Astrocyte of the hippocampus (primary cell): ENCODE data around the gene FKTN.

Experiments
- DNase-seq: peaks from one replicate; pipeline ENCODE4 v3.0.0; 2011; ENCODE audit warnings: low read depth, low spot score

FKTN gene

DNA sequence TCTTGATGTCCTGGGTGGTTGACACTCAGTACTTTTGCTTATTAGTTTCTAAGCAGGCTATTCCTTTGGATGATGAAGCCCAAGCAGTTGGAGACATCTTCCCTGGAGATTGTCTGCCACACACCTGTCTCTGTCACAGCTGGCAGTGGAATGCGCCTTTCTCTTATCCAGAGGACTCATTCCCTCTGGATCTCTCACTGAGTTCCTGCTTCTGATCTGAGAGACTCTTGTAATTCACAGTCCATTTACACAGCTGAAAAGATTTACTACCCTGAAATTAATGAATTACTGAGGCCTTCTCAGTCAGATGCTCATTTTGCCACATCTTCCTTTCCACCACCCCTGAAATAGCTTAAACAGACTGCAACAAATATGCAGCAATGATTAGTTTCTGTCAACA is 120.2 kb downstream of the FKTN start:
- DNase-seq, result no peak

DNA sequence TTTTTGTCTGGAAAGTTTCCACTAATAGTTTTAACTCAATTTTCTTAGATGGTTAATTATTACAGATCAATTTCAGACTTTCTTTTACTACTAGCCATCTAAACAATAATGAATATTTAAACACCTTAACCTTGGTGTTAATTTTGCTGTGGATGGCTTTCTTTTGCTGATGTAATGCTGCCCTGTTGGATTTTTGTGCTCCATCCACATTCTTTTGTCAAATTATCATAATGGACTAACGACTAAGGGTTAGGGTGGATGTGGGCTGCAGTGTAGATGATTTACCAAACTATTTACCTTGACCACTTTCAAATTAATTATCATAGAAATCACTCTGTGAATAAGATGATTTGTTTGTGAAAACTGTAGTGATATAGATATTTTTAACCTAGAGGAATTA is 120.8 kb downstream of the FKTN start:
- no peak for DNase-seq

DNA sequence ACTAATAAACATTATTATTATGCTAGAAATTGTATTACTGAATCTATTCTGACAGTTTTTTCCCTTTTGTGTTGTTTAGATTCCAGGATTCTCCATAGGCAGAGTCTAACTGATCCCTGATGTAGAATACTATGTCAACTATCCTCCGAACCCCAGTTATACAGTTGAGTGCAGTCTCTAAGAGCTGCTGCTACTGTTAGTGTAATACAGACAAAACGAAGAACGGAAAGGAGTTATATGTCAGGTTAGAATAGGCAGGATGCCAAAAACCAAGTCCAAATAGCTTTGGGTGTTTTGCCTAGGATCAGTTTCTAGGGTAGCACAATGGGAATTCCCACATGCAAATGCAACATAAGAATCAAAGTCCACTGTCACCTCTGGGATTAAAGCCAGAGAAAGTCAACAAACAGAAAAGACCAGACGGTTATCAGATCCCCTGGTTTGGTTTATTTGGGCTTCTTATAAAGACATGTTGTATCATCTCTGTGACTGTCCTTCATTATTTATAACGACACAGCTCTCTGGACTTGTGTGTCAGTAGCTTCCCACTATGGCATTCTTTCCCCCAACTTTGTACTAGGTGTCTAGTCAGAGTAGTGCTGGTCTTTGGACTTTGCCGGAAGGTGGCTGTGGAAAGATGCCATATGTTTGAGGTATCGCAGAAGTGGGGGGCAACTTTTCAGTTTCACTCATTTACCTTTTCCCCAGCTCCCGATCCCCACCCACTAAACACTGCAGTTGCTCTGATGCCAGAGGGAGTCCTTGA is 121.5 kb downstream of the FKTN start:
- DNase-seq, result no peak

DNA sequence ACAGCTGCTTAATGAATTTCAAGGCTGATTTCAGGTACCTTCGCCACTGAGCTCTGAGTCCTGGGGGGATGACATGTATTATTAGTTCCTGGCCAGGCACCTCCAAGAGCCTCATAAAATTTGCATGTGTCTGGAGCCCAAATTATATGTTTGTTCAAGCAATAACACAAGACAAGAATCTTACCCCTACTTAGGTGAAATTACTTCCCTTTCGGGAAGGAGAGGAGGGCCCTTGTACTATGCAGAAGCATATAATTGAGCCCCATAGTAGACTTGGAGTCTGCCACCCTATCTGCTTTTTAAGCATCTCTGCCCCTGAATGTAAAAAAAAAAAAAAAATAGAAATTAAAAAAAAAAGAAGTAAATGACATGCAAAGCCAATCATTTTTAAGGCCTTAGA is 123.4 kb downstream of the FKTN start:
- DNase-seq, result no peak

DNA sequence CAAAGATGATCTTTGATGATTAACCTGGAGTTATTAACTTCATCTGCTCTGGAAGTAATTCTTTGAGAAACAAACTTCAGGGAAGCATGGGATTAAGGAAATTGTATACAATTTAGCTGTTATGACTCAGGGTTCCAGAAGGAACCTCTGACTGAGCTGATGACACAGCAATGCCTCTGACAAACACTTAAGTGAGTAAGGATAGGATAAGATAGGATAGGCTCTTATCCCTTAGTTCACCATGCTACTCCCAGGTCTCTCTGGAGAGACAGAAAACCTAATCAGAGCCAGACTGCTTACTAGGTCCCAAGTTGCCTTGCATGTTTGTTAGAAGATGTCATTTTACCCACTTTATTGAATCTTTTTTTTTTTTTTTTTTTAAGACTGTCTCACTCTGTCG is 123.8 kb downstream of the FKTN start:
- DNase-seq, result peak; percentile 16

DNA sequence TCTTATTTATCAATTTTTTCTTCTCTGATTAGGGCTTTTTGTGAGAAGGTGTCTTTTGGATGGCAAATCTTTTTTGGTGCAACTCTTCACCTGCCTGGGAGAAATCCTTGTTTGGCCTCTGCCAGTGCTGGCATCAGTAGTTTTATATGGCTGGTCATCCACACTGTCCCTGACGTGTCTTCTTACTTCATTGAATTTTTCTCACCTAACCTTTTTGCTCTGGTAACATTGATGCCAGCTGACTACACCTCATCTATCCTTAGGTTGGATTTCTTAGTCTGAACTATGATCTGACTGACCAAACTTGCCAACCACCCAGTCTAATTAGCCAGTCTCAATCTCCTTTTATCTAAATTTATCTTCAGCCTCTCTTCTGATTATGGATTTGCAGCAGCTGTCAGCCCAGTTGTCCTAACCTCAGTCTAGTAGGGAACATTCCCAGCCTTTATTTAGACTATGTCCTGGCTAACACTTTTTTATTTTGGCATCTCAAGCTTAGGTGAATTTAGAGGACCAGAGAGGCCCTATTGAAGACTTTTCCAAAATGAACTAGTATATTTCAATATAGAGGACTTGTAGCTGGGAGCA is 125.9 kb downstream of the FKTN start:
- no peak for DNase-seq

DNA sequence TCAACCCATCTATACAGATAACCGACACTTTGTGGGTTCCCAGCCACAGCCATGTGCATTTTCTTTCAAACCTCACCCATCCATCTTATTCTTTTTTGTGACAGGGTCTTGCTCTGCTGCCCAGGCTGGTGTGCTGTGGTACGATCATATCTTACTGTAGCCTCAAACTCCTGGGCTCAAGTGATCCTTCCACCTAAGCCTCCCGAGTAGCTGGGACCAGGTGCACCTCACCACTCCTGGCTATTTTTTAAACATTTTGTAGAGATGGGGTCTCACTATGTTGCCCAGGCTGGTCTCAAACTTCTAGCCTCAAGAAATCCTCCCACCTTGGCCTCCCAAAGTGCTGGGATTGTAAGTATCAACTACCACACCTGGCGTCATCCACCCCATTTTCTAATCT is 129.0 kb downstream of the FKTN start:
- no peak for DNase-seq
